NCI-H510A treated with DMSO at 0.1 percent for 48 hours (cell line): ENCODE measurements around the gene KLHDC4.

Experiments used
- DNase-seq: peaks from one replicate; lab custom pipeline; 2025; lab: John Stamatoyannopoulos, UW

Gene KLHDC4

GRCh38 chr16:87698676-87699199 is 67.0 kb downstream of the KLHDC4 start:
- no peak for DNase-seq

- DNase-seq: no peak
Observed at GRCh38 chr16:87698241-87698640, 67.5 kb downstream of the KLHDC4 start.

GRCh38 chr16:87697792-87698191 is 68.0 kb downstream of the KLHDC4 start:
- no peak for DNase-seq

GRCh38 chr16:87697256-87697655 is 68.5 kb downstream of the KLHDC4 start:
- DNase-seq: no peak

- DNase-seq: no peak
Observed at GRCh38 chr16:87696726-87697125, 69.1 kb downstream of the KLHDC4 start.

GRCh38 chr16:87695534-87695933 is 70.3 kb downstream of the KLHDC4 start:
- DNase-seq: no peak

- DNase-seq: no peak
Observed at GRCh38 chr16:87694441-87695125, 71.2 kb downstream of the KLHDC4 start.

GRCh38 chr16:87693827-87694226 is 72.0 kb downstream of the KLHDC4 start:
- no peak for DNase-seq

GRCh38 chr16:87692756-87693155 is 73.0 kb downstream of the KLHDC4 start:
- no peak for DNase-seq

GRCh38 chr16:87692176-87692575 is 73.6 kb downstream of the KLHDC4 start:
- DNase-seq: no peak

- DNase-seq: no peak
Observed at GRCh38 chr16:87691686-87692079, 74.1 kb downstream of the KLHDC4 start.

- DNase-seq: no peak
Observed at GRCh38 chr16:87690911-87691685, 74.7 kb downstream of the KLHDC4 start.

- no peak for DNase-seq
Observed at GRCh38 chr16:87689956-87690465, 75.8 kb downstream of the KLHDC4 start.

- no peak for DNase-seq
Observed at GRCh38 chr16:87688876-87689815, 76.6 kb downstream of the KLHDC4 start.

- DNase-seq: no peak
Observed at GRCh38 chr16:87687998-87688529, 77.7 kb downstream of the KLHDC4 start.

- no peak for DNase-seq
Observed at GRCh38 chr16:87687126-87687910, 78.5 kb downstream of the KLHDC4 start.

- DNase-seq: no peak
Observed at GRCh38 chr16:87686697-87687096, 79.1 kb downstream of the KLHDC4 start.

- DNase-seq: no peak
Observed at GRCh38 chr16:87685766-87686165, 80.0 kb downstream of the KLHDC4 start.

- DNase-seq: no peak
Observed at GRCh38 chr16:87685405-87685755, 80.4 kb downstream of the KLHDC4 start.

GRCh38 chr16:87684711-87685404 is 80.9 kb downstream of the KLHDC4 start:
- no peak for DNase-seq
